Nucleus accumbens (tissue), 56 donors: Measurements from ENCODE around the gene DUSP9.

Source experiments
- DNase-seq, 56 donors: peaks; one replicate each; lab custom pipeline; 2025; lab: John Stamatoyannopoulos, UW

The DUSP9 gene

DNA sequence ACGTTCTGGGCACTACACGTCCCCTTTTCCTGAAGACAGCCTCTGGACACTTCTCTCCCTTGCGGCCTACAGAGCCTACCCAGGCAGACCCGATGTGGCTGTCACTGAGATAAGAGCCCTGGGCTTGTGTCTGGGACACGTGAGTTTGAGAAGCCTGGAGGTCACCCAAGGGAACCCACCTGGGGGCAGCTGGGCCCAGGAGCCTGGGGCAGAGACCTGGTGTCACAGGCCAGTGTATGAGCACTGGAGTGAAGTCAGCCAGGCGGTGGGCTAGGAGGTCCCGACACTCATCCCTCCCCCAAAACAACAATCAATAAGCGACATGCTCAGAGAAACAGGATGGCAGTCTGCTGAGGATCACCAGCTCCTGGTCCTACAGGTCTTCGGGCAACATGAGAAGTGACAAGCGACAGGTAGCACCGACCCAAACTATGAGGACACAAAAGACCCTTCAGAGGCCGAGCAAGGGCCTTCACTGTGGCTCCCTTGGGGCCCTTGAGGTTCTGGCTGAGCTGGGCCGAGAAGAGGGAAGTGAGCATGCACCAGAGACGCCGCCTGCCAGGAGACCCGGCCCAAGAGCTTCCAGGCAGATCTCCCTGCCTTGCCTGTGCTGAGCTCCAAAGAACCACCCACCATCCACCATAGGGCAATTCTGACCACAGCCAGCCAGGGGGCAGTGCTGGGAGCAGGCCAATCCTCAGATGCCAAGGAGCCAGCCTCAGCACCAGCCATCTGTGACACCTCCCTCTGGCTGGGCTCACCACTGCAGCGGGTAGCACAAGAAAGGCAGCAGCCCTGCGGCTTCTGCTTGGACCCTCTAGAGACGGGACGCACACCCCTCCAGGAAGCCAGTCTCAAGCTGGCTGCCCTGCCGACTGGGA, 11.0 kb upstream of the DUSP9 start:
- peak in 1 of 56 donors; percentile 12 for DNase-seq

DNA sequence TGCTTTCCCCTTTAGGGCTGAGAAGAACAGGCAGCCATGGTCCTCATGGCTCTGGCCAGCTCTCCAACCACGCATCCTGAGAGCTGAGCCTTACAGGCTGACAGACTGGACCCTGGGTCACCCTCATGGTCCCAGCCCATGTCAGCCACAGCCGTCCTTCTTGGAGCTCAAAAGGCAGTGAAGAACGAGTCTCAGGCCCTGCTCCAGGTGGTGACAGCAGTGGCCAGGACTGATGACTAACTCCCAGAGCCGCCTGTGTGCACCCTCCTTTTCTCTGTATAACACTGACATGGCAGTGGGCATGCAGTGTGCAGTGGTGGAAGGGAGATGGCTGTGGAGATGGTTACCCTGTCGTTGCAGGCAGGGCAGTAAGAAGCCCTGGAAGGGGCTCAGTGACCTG, 10.3 kb upstream of the DUSP9 start:
- DNase-seq = no peak

DNA sequence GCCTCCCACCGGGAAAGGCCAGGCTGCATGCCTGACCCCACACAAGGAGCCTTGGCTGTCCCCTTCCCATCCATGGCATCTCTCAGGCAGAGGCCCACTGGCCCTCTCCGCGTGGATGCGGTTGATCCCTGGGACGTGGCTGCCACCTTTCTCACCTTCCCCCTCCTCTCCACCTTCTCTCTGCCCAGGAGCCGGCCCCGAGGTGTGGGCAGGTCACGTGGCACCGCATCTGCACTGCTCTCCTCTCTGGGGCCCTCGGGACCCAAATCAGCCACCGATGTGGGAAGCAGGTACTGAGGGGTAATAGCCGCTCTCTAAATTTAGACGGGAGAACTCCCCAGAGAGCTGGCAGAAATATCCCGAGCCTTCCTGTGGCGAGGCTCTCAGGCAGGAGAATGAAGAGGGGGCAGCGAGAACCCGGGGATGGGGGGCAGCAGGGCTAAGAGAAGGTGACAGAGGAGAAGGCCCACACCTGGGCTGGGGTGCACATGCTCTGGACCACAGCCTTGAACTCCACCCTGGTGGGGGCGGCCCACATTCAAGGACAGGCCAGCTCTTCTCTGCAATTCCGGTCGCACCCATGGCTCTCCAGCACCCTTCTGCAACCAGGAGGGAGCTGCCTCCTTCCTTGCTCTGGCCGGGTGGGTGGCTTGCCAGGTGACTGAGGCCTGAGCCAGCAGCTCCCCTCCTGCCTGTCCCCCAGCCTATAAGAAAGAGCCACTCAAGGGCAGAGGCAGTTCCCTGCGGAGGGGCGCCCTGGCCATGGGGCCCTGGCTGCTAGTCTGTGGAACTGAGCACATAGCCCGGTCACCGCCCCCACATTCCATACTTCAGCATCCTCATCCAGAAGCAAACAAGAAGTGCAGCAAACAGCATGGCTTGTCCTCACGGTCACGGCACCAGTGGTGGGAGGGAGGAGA, 9.6 kb upstream of the DUSP9 start:
- no peak for DNase-seq

DNA sequence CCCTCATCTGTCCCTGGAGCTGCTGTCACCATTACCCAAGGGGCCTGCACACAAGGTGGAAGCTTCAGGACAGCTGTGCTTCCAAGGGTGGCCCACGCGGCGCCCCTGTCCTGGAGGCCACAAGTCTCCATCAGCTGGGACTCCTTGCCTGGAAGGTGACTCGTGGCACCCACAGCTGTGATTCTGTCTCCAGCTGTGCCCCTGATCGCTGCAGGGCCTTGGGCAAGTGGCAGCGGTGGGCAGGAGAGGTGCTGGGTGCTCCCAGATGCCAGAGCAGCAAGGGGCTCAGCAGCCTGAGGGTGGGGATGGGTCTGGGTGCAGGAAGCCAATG, 9.0 kb upstream of the DUSP9 start:
- no peak for DNase-seq

DNA sequence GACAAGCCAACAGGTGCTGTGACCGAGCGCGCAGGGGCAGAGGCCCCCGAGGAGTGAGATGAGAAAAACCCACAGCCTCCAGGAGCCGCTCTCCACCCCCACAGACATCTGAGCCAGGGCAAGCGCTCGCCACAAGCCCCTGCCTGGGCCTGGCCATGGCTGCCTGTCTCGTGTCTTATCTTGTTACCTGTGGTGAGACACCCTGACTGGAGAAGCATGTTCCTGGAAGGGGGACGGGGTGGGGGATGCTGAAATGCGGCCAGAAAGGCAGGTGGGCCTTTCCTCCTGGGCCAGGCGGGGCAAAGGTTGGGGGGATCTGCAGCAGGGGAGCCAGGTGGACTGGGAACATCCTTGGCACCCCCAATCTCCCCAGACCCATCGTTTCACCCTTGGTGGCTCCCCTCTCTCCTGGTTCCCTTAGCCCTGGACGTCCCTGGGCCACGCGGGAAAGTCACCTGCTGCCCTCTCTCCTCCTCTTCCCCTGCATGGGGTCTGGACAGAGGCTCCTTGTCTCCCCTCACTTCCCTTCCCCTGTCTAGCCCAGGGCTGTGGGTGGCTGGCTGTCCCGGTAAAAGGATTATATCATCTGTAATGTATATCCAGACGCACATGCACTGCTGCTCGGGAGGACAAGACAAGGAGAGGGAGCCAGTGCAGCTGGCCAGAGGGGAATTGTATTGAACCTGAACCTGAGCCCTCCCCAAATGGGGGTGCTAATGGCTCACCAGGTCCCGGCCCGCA, 8.4 kb upstream of the DUSP9 start:
- no peak for DNase-seq

DNA sequence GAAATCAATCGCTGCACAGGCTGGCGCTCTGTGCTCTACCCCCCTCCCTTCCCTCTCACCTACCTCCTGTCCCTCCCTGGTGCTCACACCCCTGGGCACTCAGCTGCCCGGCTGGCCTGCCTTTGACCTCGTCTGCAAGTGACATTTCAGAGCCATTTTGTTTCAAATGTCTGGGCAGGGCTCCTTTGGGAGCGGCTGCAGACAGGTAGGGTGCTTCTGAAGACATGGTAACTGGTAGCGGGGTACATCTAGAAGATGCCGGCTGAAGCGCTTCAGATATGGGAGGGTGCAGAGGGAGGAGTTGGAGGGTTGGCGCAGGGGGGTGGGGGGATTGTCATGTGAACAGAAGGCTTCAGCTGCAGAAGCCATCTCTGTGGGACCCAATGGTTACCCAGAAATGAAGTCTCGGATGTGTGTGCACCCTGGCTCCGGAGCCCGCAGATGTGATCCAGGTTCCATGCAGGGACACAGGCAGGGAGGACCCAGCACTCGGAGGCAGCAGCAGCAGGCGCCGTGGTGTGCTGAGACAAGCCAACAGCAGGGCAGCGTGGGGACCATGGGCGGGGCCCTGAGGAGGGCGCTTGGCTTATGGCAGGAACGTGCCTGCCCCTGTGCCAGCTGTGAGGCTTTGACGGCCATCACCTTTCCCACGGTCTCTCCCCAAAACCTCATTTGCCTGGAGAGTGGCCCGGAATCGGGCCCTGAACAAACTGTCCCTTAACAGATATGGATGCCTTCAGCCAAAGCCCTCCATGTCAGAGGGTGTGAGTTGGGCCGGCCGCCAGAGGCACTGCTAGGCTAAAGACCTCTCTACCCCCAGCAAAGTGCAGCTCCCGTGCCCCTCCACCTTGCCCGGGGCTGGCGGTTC, 7.6 kb upstream of the DUSP9 start:
- DNase-seq = no peak

DNA sequence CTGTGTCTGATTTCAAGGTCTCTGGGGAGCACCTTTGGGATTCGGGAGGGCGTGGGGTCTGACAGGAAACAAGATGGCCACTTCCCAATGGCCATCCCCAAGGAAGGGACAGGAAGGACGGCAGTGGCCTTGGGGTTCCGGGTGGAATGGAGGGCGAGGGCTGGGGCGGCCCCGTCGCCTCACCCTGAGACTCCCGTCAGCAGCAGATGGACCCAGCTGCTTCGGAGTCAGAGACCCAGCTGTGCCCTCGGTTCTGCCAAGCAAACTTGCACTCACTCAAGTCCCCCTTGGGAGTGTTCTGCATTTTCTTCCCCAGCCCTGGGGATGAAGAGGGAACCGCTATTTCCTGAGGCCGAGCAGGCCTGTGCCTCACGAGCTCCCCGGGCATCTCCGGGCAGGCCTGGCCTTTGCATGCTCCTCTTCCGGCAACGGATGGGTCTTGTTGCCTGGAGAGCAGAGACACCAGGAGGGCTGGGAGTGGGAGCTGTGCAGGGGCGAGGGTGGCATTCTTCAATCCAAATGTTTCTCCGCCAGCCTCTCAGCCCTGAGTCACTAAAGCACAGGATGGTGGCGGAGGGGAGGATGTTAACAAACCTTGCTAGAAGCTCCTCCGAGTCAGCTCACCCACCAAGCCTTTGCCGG, 6.8 kb upstream of the DUSP9 start:
- peak in 8 of 56 donors; percentile 5 to 45 (median 26) for DNase-seq

DNA sequence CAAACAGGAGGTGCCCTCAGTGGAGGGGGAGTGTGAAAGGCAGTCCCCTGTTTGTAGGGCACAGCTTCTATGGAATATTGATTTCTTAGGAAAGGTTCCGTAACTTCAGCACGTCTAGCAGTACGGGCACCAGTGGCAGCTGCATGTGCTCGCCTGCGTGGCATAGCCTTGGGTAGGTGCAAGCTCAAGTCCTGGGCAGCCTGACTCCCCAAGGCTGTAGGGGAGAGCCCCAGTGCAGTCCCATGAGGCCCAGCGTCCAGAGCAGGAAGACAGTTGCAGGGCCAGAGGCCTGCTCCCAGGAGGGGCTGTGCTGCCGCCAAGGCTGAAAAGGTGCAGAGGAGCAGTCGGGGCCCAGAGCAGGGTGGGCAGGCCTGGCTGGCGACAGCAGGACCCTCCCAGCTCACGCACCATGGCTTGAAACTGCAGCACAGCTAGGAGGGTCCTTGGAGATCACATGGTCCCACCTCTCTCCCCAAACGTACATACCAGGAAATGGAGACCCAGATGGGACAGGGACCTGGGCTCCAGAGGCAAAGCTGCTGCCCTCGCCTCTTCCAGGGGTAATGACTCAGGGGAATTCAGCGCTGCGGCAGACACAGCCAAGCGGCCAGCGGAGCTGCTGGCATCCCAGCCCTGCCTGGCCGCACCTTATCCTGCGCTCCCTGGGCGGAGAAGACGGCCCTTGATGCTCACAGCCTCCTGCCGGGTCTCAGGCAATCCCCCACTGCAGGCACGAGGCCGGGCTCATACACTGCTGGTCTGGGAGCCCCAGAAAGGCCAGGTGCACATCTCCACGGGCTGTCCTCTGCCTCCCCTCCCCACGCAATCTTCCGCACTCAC, 6.0 kb upstream of the DUSP9 start:
- DNase-seq = peak in 1 of 56 donors; percentile 13

DNA sequence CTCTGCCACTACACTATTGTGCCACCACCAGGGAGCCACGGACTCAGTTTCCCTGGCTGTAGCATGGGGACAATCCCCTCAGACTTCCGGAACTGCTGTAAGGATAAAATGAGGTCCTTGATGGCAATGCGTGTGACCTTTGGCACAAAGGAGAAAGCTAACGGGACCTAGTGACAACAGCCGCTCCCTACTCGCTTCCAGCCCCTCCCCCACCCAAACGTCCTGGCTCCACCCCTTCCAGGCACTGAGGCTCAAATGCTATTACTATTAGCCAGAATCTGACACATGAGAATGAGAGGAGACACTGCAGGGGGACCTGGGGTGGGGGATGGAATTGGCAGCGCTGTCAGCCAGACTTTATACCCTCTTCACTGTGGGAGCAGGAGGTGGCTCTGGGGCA, 5.4 kb upstream of the DUSP9 start:
- DNase-seq = no peak

DNA sequence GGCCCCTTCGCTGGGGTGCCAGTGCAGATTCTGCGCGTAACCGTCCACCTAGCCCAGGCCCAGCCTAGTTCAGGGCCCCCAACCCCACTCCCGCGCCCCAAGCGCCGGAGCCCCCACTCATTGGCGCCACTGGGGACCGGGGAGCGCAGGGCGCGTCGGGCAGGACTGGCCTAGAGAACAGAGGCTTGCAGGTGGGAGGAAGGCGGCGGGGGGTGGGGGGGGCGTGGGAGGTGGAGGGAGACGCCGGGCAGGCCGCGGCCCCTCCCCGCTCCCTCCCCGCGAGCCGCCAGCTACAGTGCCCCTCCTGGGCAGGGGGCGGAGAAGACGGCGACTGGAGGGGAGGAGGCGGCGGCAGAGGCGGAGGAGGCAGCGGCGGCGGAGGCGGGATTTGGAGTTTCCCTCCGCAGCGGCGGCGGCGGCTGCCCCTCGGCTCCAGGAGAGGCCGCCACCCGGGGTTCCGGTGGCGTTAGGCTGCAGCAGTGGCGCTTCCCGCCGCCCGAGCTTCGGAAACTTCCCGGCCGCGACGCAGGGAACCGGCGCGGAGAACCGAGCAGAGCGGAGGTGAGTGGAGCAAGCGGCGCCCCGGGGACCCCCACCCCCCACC, 4.8 kb upstream of the DUSP9 start:
- DNase-seq = no peak

DNA sequence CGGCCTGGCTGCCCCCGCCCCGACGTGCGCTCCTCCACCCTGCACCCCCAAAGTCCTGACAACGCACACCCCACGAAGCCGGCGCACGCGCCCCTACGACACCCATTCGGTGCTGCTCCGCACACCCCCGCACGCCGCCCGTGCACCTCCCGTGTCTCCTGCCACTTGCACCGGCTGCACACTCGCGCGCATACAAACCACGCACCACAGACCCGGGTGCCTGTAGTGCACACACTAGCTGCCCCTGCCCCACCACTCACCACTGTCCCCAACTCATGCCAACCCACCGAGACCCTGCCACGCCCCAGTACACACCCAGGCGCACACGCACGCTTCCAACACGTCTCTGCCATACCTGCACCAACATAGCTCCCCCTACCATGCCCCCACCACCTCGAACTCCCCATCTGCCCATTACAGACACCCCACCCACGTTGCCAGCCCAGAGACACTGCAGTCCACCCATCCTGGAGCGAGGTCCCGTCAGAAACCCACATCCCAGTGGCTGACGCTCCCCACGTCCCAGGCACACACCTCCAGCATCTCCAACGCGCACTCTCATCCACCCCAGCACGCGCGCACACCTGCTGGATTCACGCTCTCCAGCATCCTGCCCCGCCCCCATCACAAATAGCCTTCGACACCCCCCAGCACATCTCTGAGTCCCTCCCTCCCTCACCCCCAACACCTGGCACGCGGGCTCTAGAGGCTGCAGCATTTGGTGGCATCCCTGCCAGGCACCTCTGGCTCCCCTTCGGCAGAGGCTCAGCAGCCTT, 4.2 kb upstream of the DUSP9 start:
- DNase-seq = peak in 7 of 56 donors; percentile 5 to 58 (median 27)

DNA sequence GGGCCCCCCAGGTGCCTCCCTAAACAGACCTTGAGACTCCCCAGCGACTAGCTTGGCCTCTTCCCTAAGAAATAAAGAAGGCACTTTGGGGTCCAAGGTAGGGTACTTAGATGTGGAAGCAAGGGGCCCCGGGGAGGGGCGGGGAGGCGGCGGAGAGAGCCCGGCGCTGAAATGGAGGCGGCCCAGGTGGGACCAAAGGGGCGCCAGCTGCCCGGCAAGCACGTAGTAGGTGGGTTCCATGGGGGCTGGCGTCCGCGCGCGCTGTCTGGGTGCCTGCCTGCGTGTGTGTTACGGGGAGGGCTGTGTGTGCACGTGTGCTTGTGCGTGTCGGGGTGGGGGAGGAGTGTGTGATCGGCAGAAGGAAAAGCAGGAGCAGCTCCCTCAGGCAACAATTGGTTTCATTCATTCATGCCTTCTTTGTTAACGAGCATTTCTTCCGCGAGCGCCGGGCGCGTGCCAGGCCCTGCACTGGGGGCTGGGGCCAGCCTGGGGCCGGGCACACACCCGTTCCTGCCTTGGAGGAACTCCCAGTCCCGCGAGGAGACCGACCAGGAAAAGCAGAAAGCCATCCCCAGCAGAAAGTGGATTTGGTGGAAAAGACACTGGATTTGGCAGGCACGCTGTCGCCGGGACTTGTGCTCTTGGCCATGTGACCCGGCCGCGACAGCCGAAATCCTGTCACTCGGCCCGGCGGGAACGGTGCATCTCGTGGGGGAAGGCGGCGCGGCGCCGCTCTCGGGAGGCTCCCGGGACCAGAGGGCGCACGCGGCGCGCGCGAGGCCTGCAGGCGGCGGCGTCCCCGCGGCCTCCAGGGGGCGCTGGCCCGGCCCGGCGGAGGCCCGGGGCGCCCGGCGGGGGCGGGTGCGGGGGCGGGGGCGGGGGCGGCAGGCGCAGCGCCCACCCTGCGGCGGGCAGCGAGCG, 3.3 kb upstream of the DUSP9 start:
- peak in 21 of 56 donors; percentile 9 to 62 (median 32) for DNase-seq

DNA sequence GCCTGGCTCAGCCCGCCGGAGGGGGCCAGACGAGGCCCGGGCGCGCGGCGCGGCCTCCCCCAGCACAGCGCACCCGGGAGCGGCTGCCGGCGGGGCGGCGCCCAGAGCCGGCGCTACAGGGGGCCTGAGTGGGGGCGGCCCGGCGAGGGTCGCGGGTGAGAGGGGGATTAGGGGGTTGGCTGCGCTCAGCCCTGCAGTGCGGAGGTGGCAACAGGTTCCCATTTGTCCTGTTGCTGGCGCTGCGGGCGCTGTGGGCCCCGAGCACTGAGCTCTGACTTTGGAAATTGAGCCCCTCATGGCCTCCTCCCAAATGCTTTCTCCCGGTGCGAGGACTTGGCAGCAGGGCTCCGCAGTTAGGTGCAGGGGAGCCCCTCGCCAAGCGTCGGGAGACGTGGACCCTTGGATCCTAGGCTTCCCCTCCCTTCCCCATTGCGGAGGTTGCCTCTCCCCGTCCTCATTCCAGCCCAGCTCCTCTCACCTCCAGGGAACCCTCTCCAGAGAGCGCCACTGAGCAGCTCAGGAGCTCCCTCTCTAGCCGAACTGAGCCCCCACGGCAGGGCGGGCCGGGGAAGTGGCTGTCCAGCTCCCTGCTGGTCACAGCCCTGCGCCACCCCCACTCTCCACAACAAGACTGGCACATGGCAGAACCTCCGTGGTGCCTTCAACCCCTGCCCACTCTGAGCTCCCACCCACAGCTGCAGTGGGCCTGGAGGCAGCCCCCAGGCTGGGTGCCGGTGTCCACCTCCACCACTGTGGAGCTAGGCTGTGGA, 2.5 kb upstream of the DUSP9 start:
- no peak for DNase-seq

DNA sequence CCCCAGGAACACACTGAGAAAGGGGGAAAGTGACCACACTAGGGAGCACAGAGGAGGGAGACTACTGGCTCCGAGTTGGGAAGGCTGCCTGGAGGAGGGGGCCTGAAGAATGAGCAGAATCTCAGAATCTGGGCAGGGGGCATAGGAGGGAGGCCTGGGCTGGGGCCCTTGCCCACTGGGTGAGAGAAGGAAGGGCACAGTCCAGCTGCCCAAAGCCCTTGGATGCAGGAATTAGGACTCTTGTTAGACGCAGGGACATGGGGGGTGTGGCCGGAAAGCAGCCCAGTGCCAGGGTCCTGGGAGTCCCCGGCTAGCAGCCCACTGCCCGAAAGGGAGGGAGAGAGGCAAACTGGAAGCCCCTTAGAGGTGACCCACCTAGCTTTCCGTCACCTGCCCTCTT, 1.9 kb upstream of the DUSP9 start:
- DNase-seq = no peak

DNA sequence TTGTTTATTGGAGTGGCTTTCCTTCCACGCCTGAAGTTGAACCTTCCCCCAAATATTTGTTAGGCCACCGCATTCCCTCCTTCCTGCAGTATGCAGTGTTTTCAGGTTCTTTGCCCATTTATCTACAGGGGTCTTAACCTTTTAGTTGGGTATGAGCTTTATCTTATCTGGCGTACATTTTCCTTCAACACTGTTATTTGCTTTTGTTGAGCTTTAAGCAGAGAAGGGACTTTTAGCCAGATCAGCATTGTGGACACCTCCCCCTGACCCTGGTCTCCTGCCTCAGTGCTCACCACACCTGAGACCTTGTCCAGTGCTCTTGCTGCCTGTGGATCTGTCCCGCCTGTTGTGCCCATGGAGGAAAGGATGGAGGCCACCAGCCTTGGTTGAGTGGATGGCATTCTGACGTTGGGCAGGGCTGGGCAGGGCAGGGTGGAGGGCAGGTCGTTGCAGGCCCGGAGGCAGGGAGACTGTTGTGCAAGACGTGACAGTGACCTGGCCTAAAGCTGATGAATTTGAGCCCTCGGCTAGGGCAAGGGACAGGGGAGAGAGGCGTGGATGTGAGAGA, 998 bp upstream of the DUSP9 start:
- DNase-seq = no peak
